MM.1S (cell line): ENCODE measurements around the gene ZC3H7B.

Experiments used
- DNase-seq: peaks from one replicate; pipeline ENCODE4 v3.0.0-alpha.2; 2015
- H2AFZ ChIP-seq: fragments of 300-600 bp; sonication (generic); 2 replicates; pipeline ENCODE4 v1.6.0; 2016; ENCODE audit warnings: antibody characterized with exemption, low read length
- H3F3A ChIP-seq: fragments of 300-600 bp; sonication (generic); 2 replicates; pipeline ENCODE4 v1.6.1; 2016; ENCODE audit warnings: mild to moderate bottlenecking, antibody characterized with exemption, low read length, moderate library complexity, mixed read lengths; ENCODE audit not compliant: insufficient read depth
- H3K27ac ChIP-seq: fragments of 300-600 bp; sonication (generic); 2 replicates; pipeline ENCODE4 v1.5.1; 2016; ENCODE audit warnings: mild to moderate bottlenecking, low read length
- H3K27me3 ChIP-seq: fragments of 300-600 bp; sonication (generic); replicated peaks from 2 replicates; pipeline ENCODE4 v1.6.0; 2016; ENCODE audit warnings: low read length; ENCODE audit not compliant: insufficient read depth
- H3K36me3 ChIP-seq: fragments of 300-600 bp; sonication (generic); replicated peaks from 2 replicates; pipeline ENCODE4 v1.6.1; 2016; ENCODE audit warnings: mild to moderate bottlenecking, low read length, mixed read lengths; ENCODE audit not compliant: insufficient read depth
- H3K4me1 ChIP-seq: fragments of 300-600 bp; sonication (generic); 2 replicates; pipeline ENCODE4 v1.6.1; 2016; ENCODE audit warnings: low read length, mixed read lengths
- H3K4me2 ChIP-seq: fragments of 300-600 bp; sonication (generic); 2 replicates; pipeline ENCODE4 v1.6.0; 2016; ENCODE audit warnings: low read depth, low read length
- H3K4me3 ChIP-seq: fragments of 300-600 bp; sonication (generic); 2 replicates; pipeline ENCODE4 v1.5.1; 2016; ENCODE audit warnings: low read length, mixed read lengths
- H3K79me2 ChIP-seq: fragments of 300-600 bp; sonication (generic); 2 replicates; pipeline ENCODE4 v1.6.1; 2016; ENCODE audit warnings: mixed run types, low read length, mixed read lengths
- H3K9ac ChIP-seq: fragments of 300-600 bp; sonication (generic); 2 replicates; pipeline ENCODE4 v1.6.1; 2016; ENCODE audit warnings: low read length, mixed read lengths
- H3K9me2 ChIP-seq: fragments of 300-600 bp; sonication (generic); replicated peaks from 2 replicates; pipeline ENCODE4 v1.6.1; 2016; ENCODE audit warnings: mild to moderate bottlenecking, low read length, mixed read lengths; ENCODE audit not compliant: insufficient read depth
- H3K9me3 ChIP-seq: fragments of 300-600 bp; sonication (generic); replicated peaks from 2 replicates; pipeline ENCODE4 v1.6.1; 2016; ENCODE audit warnings: mild to moderate bottlenecking, low read length, mixed read lengths; ENCODE audit not compliant: insufficient read depth
- H4K20me1 ChIP-seq: fragments of 300-600 bp; sonication (generic); 2 replicates; pipeline ENCODE4 v1.6.1; 2016; ENCODE audit warnings: mild to moderate bottlenecking, low read length, moderate library complexity, mixed read lengths; ENCODE audit not compliant: insufficient read depth
- EZH2 ChIP-seq: fragments of 300-600 bp; sonication (generic); optimal IDR thresholded peaks from 2 replicates; pipeline ENCODE3; 2017; ENCODE audit warnings: low read depth, mild to moderate bottlenecking, antibody characterized with exemption, low read length, mixed read lengths
- EZH2phosphoT487 ChIP-seq: fragments of 300-600 bp; sonication (generic); IDR thresholded peaks from 2 replicates; pipeline ENCODE4 v1.6.1; 2018; ENCODE audit warnings: antibody characterized with exemption, low read length
- TF ChIP-seq, protein P1 (sequence below): fragments of 300-600 bp; sonication (generic); IDR thresholded peaks from 2 replicates; pipeline ENCODE4 v1.5.1; 2016; ENCODE audit warnings: antibody characterized with exemption, low read length, mixed read lengths

ZC3H7B gene

DNA sequence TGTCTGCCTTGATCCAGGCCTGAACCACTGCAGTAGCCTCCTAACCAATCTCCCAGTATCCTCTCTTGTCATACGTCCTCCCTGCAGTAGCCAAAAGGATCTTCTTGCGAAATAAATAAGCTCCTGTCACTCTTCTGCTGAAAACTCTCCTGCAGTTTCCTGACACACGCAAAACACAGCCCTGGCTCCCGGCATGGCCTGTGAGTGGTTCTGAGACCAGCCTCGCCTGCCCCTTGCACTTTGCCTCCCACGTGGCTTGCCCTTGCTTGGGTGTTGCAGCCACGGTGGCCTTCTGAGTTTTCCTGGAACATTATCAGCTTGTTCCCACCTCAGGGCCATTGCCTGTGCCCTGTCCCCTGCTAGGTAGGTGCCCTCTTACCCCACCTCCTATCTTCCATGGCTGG, 7.2 kb downstream of the ZC3H7B start:
- no peaks in the 10 kb centered on the region for H3K4me1 ChIP-seq
- no peak overlapping the region for H3K27ac ChIP-seq
- H3K4me3 ChIP-seq, result no peak overlapping the region
- no peaks in the 10 kb centered on the region for H3K27me3 ChIP-seq
- no peaks in the 10 kb centered on the region for H3F3A ChIP-seq
- H3K4me2 ChIP-seq, result no peak overlapping the region
- H3K79me2 ChIP-seq, result peaks cover 88% of the 10 kb centered on the region
- no peak overlapping the region for H2AFZ ChIP-seq
- no peak for DNase-seq
- no peaks in the 10 kb centered on the region for H3K9me3 ChIP-seq
- TF ChIP-seq EZH2phosphoT487 (no peak), EZH2 (no peak)
- TF ChIP-seq, protein P1, sequence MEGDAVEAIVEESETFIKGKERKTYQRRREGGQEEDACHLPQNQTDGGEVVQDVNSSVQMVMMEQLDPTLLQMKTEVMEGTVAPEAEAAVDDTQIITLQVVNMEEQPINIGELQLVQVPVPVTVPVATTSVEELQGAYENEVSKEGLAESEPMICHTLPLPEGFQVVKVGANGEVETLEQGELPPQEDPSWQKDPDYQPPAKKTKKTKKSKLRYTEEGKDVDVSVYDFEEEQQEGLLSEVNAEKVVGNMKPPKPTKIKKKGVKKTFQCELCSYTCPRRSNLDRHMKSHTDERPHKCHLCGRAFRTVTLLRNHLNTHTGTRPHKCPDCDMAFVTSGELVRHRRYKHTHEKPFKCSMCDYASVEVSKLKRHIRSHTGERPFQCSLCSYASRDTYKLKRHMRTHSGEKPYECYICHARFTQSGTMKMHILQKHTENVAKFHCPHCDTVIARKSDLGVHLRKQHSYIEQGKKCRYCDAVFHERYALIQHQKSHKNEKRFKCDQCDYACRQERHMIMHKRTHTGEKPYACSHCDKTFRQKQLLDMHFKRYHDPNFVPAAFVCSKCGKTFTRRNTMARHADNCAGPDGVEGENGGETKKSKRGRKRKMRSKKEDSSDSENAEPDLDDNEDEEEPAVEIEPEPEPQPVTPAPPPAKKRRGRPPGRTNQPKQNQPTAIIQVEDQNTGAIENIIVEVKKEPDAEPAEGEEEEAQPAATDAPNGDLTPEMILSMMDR, result no peak
- peaks cover 6% of the 10 kb centered on the region; the same call in 1 of the 2 replicates for H3K36me3 ChIP-seq
- no peak overlapping the region for H3K9ac ChIP-seq
- no peaks in the 10 kb centered on the region for H3K9me2 ChIP-seq
- H4K20me1 ChIP-seq, result no peaks in the 10 kb centered on the region; the same call in 1 of the 2 replicates

DNA sequence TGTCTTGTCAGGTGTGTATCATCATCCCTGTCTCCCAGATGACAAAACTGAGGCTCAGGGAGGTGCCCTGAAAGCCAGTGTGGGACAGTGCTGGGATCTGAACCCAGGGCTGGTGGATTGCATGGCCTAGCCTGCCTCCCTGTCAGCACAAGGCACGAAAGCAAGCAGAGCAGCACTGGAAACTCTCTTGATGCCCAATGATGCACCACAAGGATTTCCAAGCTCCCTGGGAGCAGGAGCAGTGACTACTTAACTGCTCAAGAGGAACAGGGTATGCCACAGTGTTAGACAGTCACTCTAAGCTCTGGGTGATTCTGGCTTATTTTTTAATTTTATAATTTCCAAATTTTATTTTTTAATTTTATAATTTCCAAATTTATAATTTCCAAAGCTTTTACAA, 9.0 kb downstream of the ZC3H7B start:
- Histone ChIP-seq H3K36me3 (peaks cover 6% of the 10 kb centered on the region; the same call in 1 of the 2 replicates), H3K4me1 (no peaks in the 10 kb centered on the region), H3K4me3 (no peak overlapping the region), H3K9ac (no peak overlapping the region), H3K9me2 (no peaks in the 10 kb centered on the region), H4K20me1 (no peaks in the 10 kb centered on the region; the same call in 1 of the 2 replicates), H3F3A (no peaks in the 10 kb centered on the region), H3K27ac (no peak overlapping the region), H3K9me3 (no peaks in the 10 kb centered on the region), H3K79me2 (peaks cover 81% of the 10 kb centered on the region), H3K27me3 (no peaks in the 10 kb centered on the region), H3K4me2 (no peak overlapping the region), H2AFZ (no peak overlapping the region)
- no peak for DNase-seq
- TF ChIP-seq, protein P1, result no peak
- TF ChIP-seq EZH2phosphoT487 (no peak), EZH2 (no peak)

DNA sequence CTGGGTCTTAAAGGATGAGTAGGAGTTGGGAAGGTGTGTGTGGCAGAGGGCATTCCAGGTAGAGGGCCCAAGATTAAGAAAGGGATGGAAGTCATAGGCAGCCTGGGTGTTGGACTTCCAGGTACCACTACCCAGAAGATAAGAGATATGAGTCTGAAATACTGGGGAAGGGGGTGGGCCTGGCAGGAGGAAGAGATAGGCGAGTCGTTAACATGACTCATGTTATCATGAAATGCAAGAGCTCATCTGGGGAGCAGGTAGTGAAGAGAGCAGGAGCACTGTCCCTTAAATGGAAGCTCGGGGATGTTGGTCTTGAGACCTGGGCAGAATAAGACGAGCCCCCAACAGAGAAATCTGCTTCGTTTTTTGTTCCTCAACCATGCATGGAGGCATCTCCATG, 10.2 kb downstream of the ZC3H7B start:
- H3K79me2 ChIP-seq, result peaks cover 74% of the 10 kb centered on the region
- no peak overlapping the region for H2AFZ ChIP-seq
- H3K9ac ChIP-seq, result no peak overlapping the region
- no peak overlapping the region for H3K4me2 ChIP-seq
- H3K9me2 ChIP-seq, result no peaks in the 10 kb centered on the region
- no peaks in the 10 kb centered on the region for H3F3A ChIP-seq
- no peaks in the 10 kb centered on the region; the same call in 1 of the 2 replicates for H4K20me1 ChIP-seq
- no peaks in the 10 kb centered on the region for H3K4me1 ChIP-seq
- no peaks in the 10 kb centered on the region for H3K27me3 ChIP-seq
- H3K9me3 ChIP-seq, result no peaks in the 10 kb centered on the region
- TF ChIP-seq EZH2phosphoT487 (no peak), EZH2 (no peak)
- TF ChIP-seq, protein P1, result no peak
- H3K4me3 ChIP-seq, result no peak overlapping the region
- peaks cover 6% of the 10 kb centered on the region; the same call in 1 of the 2 replicates for H3K36me3 ChIP-seq
- no peak for DNase-seq
- H3K27ac ChIP-seq, result no peak overlapping the region
